ENCODE measurements around the gene ZNF366.

ZNF366 gene

GRCh38 chr5:72488756-72489155 is 18.5 kb downstream of the ZNF366 start:
- DNase-seq = no peak

GRCh38 chr5:72487177-72487576 is 20.0 kb downstream of the ZNF366 start:
- no peak for DNase-seq

- DNase-seq = no peak
These were observed 20.8 kb downstream of the ZNF366 start for GRCh38 chr5:72486371-72486770.

- DNase-seq = no peak
These were observed 21.7 kb downstream of the ZNF366 start for GRCh38 chr5:72485430-72485974.

- no peak for DNase-seq
These were observed 25.2 kb downstream of the ZNF366 start for GRCh38 chr5:72482046-72482445.

- DNase-seq = no peak
These were observed 26.4 kb downstream of the ZNF366 start for GRCh38 chr5:72480841-72481240.

GRCh38 chr5:72479921-72480320 is 27.3 kb downstream of the ZNF366 start:
- DNase-seq = no peak

- DNase-seq = no peak
These were observed 28.5 kb downstream of the ZNF366 start for GRCh38 chr5:72478684-72479083.

- no peak for DNase-seq
These were observed 28.9 kb downstream of the ZNF366 start for GRCh38 chr5:72478276-72478675.

- DNase-seq = no peak
These were observed 29.6 kb downstream of the ZNF366 start for GRCh38 chr5:72477644-72478043.

- no peak for DNase-seq
These were observed 30.0 kb downstream of the ZNF366 start for GRCh38 chr5:72477176-72477575.

- DNase-seq = no peak
These were observed 30.5 kb downstream of the ZNF366 start for GRCh38 chr5:72476721-72477120.

GRCh38 chr5:72476275-72476674 is 30.9 kb downstream of the ZNF366 start:
- DNase-seq = no peak

- no peak for DNase-seq
These were observed 32.7 kb downstream of the ZNF366 start for GRCh38 chr5:72474516-72474915.

- DNase-seq = no peak
These were observed 33.1 kb downstream of the ZNF366 start for GRCh38 chr5:72474046-72474500.

- no peak for DNase-seq
These were observed 34.4 kb downstream of the ZNF366 start for GRCh38 chr5:72472666-72473422.

- DNase-seq = no peak
These were observed 35.2 kb downstream of the ZNF366 start for GRCh38 chr5:72472031-72472430.

- DNase-seq = no peak
These were observed 36.4 kb downstream of the ZNF366 start for GRCh38 chr5:72470826-72471225.

GRCh38 chr5:72468606-72469005 is 38.6 kb downstream of the ZNF366 start:
- no peak for DNase-seq

- DNase-seq = no peak
These were observed 39.2 kb downstream of the ZNF366 start for GRCh38 chr5:72468024-72468423.

GRCh38 chr5:72467461-72467860 is 39.7 kb downstream of the ZNF366 start:
- no peak for DNase-seq

- no peak for DNase-seq
These were observed 41.3 kb downstream of the ZNF366 start for GRCh38 chr5:72465601-72466563.

- DNase-seq = no peak
These were observed 42.1 kb downstream of the ZNF366 start for GRCh38 chr5:72465066-72465465.

GRCh38 chr5:72464071-72464470 is 43.1 kb downstream of the ZNF366 start:
- no peak for DNase-seq

All from NCI-H1930 (cell line).